K562 (cell line): Measurements from ENCODE around the gene HIVEP3. TPM values are rescaled to one million over a fixed set of nuclear protein-coding genes. Genes with fewer than 3 reads are reported as not detected.

ENCODE experiments used
- ATAC-seq: fragments of 200-7000 bp; cut with Tn5 transposase; 3 replicates; pipeline ENCODE4 v1.9.1; 2020; ENCODE audit warnings: moderate library complexity
- BruUV-seq: library from RNA; stranded (reverse); fragments of 400-500 nt; replicated peaks from 2 replicates; lab custom pipeline; 2021; lab: Mats Ljungman, UMichigan
- CTCF ChIA-PET: fragments of 300-600 bp; formaldehyde crosslinking; extraction: SDS; loops from one replicate; lab custom pipeline; 2021; ENCODE audit warnings: low intra/inter-chr PET ratio; lab: Yijun Ruan, JAX
- POLR2A ChIA-PET: fragments of 300-600, 350-650 bp; sonication (Branson Sonifier 250); formaldehyde crosslinking; extraction: SDS; loops from one replicate; lab custom pipeline; 2021; ENCODE audit warnings: antibody characterized with exemption, inconsistent platforms; lab: Yijun Ruan, JAX
- DNase-seq, 4 experiments: peaks; one replicate each; pipeline versions ENCODE4 v3.0.0 to v3.0.0-alpha.2; 2011 to 2018; ENCODE audit warnings: low spot score in 3 of 4, mixed read lengths in 3 of 4; ENCODE audit errors: extremely low read depth in 1 of 4
- FAIRE-seq: peaks from 2 replicates; lab custom pipeline; 2011; peaks lifted over from hg19 to GRCh38; lab: Jason Lieb, UNC
- H2AFZ ChIP-seq: 2 replicates; pipeline ENCODE4 v1.6.0; 2011; ENCODE audit warnings: low read depth, low read length, control low read depth, inconsistent platforms
- H3K27ac ChIP-seq: fragments of 200-600 bp; 3 replicates; pipeline ENCODE4 v1.8.0; 2011; ENCODE audit warnings: low read depth, mild to moderate bottlenecking, control low read depth, inconsistent platforms, low read length, moderate library complexity, mixed read lengths; ENCODE audit errors: extremely low read depth
- H3K27me3 ChIP-seq, 2 experiments: fragments of 300-600 bp in 1 of 2; 2 replicates in 1 of 2; 3 replicates in 1 of 2; pipeline versions ENCODE4 v1.6.0 to v1.8.0; 2011; ENCODE audit warnings: inconsistent platforms in 2 of 2, low read length in 2 of 2, mild to moderate bottlenecking in 1 of 2, mixed read lengths in 1 of 2, moderate library complexity in 1 of 2; ENCODE audit not compliant: control insufficient read depth in 2 of 2, insufficient read depth in 2 of 2
- H3K36me3 ChIP-seq: fragments of 300-600 bp; 3 replicates; pipeline ENCODE4 v1.8.0; 2011; ENCODE audit warnings: mild to moderate bottlenecking, low read length, inconsistent platforms; ENCODE audit not compliant: control insufficient read depth, insufficient read depth
- H3K4me1 ChIP-seq, 2 experiments: fragments of 200-600 bp in 1 of 2; replicated peaks in 1 of 2; 2 replicates in 1 of 2; 3 replicates in 1 of 2; pipeline versions ENCODE4 v1.5.1 to v1.8.0; 2011; ENCODE audit warnings: inconsistent platforms in 2 of 2, low read length in 2 of 2, mild to moderate bottlenecking in 1 of 2, mixed read lengths in 1 of 2, moderate library complexity in 1 of 2; ENCODE audit not compliant: control insufficient read depth in 2 of 2, insufficient read depth in 2 of 2
- H3K4me2 ChIP-seq: 2 replicates; pipeline ENCODE4 v1.6.1; 2011; ENCODE audit warnings: low read length, control low read depth, inconsistent platforms, mixed read lengths; ENCODE audit not compliant: insufficient read depth
- H3K4me3 ChIP-seq: fragments of 200-600 bp; sonication (generic), shearing (Covaris generic); 2 replicates; pipeline ENCODE4 v1.5.1; 2016; ENCODE audit warnings: control low read depth, inconsistent platforms
- H3K79me2 ChIP-seq: fragments of 200-600 bp; 3 replicates; pipeline ENCODE4 v1.8.0; 2011; ENCODE audit warnings: low read length, inconsistent platforms; ENCODE audit not compliant: control insufficient read depth, insufficient read depth
- H3K9ac ChIP-seq, 2 experiments: 2 replicates each; pipeline versions ENCODE4 v1.6.0 to v1.6.1; 2011; ENCODE audit warnings: low read depth in 2 of 2, low read length in 2 of 2, control low read depth in 1 of 2, inconsistent platforms in 1 of 2, mild to moderate bottlenecking in 1 of 2, mixed read lengths in 1 of 2; ENCODE audit not compliant: insufficient read depth in 1 of 2
- H3K9me1 ChIP-seq: one replicate; pipeline ENCODE4 v1.6.0; 2011; ENCODE audit warnings: inconsistent platforms, mild to moderate bottlenecking, low read length, moderate library complexity; ENCODE audit not compliant: control insufficient read depth, insufficient read depth
- H3K9me3 ChIP-seq: replicated peaks from 2 replicates; pipeline ENCODE4 v1.5.1; 2011; ENCODE audit warnings: low read depth, low read length, inconsistent platforms; ENCODE audit not compliant: control insufficient read depth, insufficient read depth
- H4K20me1 ChIP-seq: replicated peaks from 2 replicates; pipeline ENCODE4 v1.6.1; 2011; ENCODE audit warnings: low read length, inconsistent platforms, mixed read lengths; ENCODE audit not compliant: control insufficient read depth, insufficient read depth
- ADNP ChIP-seq: fragments of 200-800 bp; sonication (Bioruptor generic); IDR thresholded peaks from 2 replicates; pipeline ENCODE4 v1.6.1; 2016; ENCODE audit warnings: missing genetic modification characterization, missing compliant biosample characterization
- ETV1 ChIP-seq: fragments of 450-650 bp; conservative IDR thresholded peaks from 2 replicates; pipeline ENCODE4 v1.6.1; 2016; ENCODE audit warnings: missing genetic modification characterization, control low read depth, low read depth, missing compliant biosample characterization
- ETV5 ChIP-seq: sonication (generic); formaldehyde crosslinking; IDR thresholded peaks from 2 replicates; pipeline ENCODE4 v1.4.0; 2020; ENCODE audit warnings: low read depth, mild to moderate bottlenecking, missing genetic modification reagents
- HDAC6 ChIP-seq: IDR thresholded peaks from 2 replicates; pipeline ENCODE4 v1.6.1; 2012; ENCODE audit warnings: low read depth, mild to moderate bottlenecking, control low read depth, inconsistent platforms, low read length, moderate library complexity
- NFIC ChIP-seq: fragments of 450-650 bp; IDR thresholded peaks from 2 replicates; pipeline ENCODE4 v1.6.1; 2017; ENCODE audit warnings: mild to moderate bottlenecking, inconsistent platforms
- SRSF9 ChIP-seq: fragments of 200-400 bp; formaldehyde crosslinking; IDR thresholded peaks from 2 replicates; pipeline ENCODE4 v1.6.1; 2017; ENCODE audit warnings: low read depth, low read length, borderline replicate concordance
- ZNF134 ChIP-seq: fragments of 250-450 bp; sonication (Bioruptor Pico); conservative IDR thresholded peaks from 2 replicates; pipeline ENCODE4 v1.4.0; 2020
- ZNF444 ChIP-seq: fragments of 250-450 bp; sonication (Bioruptor Pico); IDR thresholded peaks from 2 replicates; pipeline ENCODE4 v1.4.0; 2020; ENCODE audit warnings: mild to moderate bottlenecking, moderate library complexity
- ZNF583 ChIP-seq: fragments of 250-450 bp; sonication (Bioruptor Pico); IDR thresholded peaks from 2 replicates; pipeline ENCODE4 v1.4.0; 2020
- WGBS: fragments of 100-300 bp; shearing (Covaris generic); methylation state at CpG from one replicate; pipeline ENCODE4 v1.1.6; 2016; ENCODE audit warnings: low coverage, mixed read lengths; ENCODE audit not compliant: insufficient coverage; ENCODE audit errors: missing lambda C conversion rate; 5-methylcytosine and 5-hydroxymethylcytosine counted together
- in situ Hi-C: fragments of 300-500 bp; cut with MboI; formaldehyde crosslinking; loops from 4 replicates; pipeline ENCODE4 v1.15.0; 2018; ENCODE audit warnings: inconsistent platforms, mixed read lengths
- intact Hi-C: fragments of 100-400 bp; cut with micrococcal nuclease; formaldehyde crosslinking; loops from 2 replicates; pipeline ENCODE4 v1.14.2; 2022
- polyA plus RNA-seq, 8 experiments: library from polyadenylated mRNA; depleted of rRNA in 4 of 8; stranded (reverse) in 5 of 8; unstranded in 3 of 8; fragments of >200 nt; fragmentation: Nextera tagmentation in 2 of 8; fragmentation: Illumina TruSeq in 1 of 8; extraction: Ambion mirVana in 2 of 8; extraction: Trizol in 1 of 8; gene quantifications; 2 replicates each; pipeline versions ENCODE4 v1.2.1 to v1.2.3, GENCODE V29; 2011 to 2014; ENCODE audit warnings: inconsistent platforms in 1 of 8, missing spikeins in 1 of 8
- total RNA-seq, 7 experiments: library from RNA; depleted of rRNA in 6 of 7; stranded (reverse); fragments of >200 nt in 6 of 7; fragmentation: Illumina TruSeq in 2 of 7; extraction: Trizol in 2 of 7; gene quantifications; 2 replicates each; pipeline versions ENCODE4 v1.2.1 to v1.2.3, GENCODE V29; 2011 to 2021; ENCODE audit warnings: low replicate concordance in 1 of 7
- TF ChIP-seq, protein P1 (sequence below): fragments of 250-450 bp; sonication (Bioruptor Pico); IDR thresholded peaks from 2 replicates; pipeline ENCODE4 v1.4.0; 2020
- TF ChIP-seq, protein P2 (sequence below): fragments of 250-450 bp; sonication (Bioruptor Pico); IDR thresholded peaks from 2 replicates; pipeline ENCODE4 v1.5.1; 2021; ENCODE audit warnings: mild to moderate bottlenecking
- TF ChIP-seq, protein P3 (sequence below), 2 experiments: fragments of 450-650 bp in 1 of 2; sonication (generic) in 1 of 2; formaldehyde crosslinking; conservative IDR thresholded peaks; 2 replicates each; pipeline versions ENCODE4 v1.4.0 to v1.8.1; 2020 to 2022; ENCODE audit warnings: mild to moderate bottlenecking in 1 of 2, missing genetic modification reagents in 1 of 2

HIVEP3 gene
- total and polyA plus RNA-seq, 9 of the 15 experiments (the other 6 are each of a cell fraction or from before 2014, with no cell fraction given) = 0.09 to 0.58 (median 0.34) TPM; not detected in 1

DNA sequence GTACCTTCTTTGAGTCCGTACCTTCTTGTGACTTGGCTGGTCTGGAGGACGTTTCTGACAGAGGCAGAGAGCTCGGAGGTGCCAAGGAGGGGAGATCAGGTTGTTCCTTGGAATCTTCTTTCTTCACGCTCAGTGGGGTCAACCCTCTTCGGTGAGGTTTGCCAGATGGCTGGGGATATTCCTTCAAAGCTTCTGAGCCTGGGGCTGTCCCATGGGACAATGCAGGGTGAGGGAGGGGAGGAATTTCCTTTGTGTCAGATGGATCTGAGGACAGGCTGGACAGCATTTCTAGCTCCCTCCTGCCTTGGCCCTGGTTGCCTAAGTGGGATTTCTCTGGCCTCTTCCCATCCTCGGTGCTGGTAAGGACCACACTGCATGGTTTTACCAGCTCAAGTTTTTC, 338.7 kb downstream of the HIVEP3 start:
- H3K4me2 ChIP-seq = no peak overlapping the region
- TF ChIP-seq ZNF444 (CRISPR knock-in tag) = no peak
- no peak for TF ChIP-seq ETV1 (tag)
- TF ChIP-seq, protein P1, sequence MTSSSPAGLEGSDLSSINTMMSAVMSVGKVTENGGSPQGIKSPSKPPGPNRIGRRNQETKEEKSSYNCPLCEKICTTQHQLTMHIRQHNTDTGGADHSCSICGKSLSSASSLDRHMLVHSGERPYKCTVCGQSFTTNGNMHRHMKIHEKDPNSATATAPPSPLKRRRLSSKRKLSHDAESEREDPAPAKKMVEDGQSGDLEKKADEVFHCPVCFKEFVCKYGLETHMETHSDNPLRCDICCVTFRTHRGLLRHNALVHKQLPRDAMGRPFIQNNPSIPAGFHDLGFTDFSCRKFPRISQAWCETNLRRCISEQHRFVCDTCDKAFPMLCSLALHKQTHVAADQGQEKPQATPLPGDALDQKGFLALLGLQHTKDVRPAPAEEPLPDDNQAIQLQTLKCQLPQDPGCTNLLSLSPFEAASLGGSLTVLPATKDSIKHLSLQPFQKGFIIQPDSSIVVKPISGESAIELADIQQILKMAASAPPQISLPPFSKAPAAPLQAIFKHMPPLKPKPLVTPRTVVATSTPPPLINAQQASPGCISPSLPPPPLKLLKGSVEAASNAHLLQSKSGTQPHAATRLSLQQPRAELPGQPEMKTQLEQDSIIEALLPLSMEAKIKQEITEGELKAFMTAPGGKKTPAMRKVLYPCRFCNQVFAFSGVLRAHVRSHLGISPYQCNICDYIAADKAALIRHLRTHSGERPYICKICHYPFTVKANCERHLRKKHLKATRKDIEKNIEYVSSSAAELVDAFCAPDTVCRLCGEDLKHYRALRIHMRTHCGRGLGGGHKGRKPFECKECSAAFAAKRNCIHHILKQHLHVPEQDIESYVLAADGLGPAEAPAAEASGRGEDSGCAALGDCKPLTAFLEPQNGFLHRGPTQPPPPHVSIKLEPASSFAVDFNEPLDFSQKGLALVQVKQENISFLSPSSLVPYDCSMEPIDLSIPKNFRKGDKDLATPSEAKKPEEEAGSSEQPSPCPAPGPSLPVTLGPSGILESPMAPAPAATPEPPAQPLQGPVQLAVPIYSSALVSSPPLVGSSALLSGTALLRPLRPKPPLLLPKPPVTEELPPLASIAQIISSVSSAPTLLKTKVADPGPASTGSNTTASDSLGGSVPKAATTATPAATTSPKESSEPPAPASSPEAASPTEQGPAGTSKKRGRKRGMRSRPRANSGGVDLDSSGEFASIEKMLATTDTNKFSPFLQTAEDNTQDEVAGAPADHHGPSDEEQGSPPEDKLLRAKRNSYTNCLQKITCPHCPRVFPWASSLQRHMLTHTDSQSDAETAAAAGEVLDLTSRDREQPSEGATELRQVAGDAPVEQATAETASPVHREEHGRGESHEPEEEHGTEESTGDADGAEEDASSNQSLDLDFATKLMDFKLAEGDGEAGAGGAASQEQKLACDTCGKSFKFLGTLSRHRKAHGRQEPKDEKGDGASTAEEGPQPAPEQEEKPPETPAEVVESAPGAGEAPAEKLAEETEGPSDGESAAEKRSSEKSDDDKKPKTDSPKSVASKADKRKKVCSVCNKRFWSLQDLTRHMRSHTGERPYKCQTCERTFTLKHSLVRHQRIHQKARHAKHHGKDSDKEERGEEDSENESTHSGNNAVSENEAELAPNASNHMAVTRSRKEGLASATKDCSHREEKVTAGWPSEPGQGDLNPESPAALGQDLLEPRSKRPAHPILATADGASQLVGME = no peak
- no peak for TF ChIP-seq NFIC
- TF ChIP-seq ADNP (tag) = no peak
- no peak for TF ChIP-seq ZNF134 (CRISPR knock-in tag)
- TF ChIP-seq, protein P2, sequence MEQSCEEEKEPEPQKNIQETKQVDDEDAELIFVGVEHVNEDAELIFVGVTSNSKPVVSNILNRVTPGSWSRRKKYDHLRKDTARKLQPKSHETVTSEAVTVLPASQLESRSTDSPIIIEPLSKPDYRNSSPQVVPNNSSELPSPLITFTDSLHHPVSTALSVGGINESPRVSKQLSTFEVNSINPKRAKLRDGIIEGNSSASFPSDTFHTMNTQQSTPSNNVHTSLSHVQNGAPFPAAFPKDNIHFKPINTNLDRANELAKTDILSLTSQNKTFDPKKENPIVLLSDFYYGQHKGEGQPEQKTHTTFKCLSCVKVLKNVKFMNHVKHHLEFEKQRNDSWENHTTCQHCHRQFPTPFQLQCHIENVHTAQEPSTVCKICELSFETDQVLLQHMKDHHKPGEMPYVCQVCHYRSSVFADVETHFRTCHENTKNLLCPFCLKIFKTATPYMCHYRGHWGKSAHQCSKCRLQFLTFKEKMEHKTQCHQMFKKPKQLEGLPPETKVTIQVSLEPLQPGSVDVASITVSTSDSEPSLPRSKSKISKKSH (CRISPR knock-in tag) = no peak
- TF ChIP-seq SRSF9 = no peak
- no peak for TF ChIP-seq ZNF583 (CRISPR knock-in tag)
- TF ChIP-seq ETV5 = no peak
- no peak for TF ChIP-seq HDAC6
- TF ChIP-seq, protein P3, sequence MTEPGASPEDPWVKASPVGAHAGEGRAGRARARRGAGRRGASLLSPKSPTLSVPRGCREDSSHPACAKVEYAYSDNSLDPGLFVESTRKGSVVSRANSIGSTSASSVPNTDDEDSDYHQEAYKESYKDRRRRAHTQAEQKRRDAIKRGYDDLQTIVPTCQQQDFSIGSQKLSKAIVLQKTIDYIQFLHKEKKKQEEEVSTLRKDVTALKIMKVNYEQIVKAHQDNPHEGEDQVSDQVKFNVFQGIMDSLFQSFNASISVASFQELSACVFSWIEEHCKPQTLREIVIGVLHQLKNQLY (CRISPR knock-in tag; conservative IDR thresholded peaks at IDR 0.05) = no peak
- no TSS peak for BruUV-seq
- 2% methylated on average over 6 of the region's 6 CpGs for WGBS
- no peak for FAIRE-seq
- H3K4me1 ChIP-seq = peaks cover 0 to 4% of the 10 kb centered on the region in 2 experiments; a peak in 1 of 5 replicates
- no peak overlapping the region for H2AFZ ChIP-seq
- DNase-seq = no peak
- H3K27me3 ChIP-seq = peaks cover 21 to 57% of the 10 kb centered on the region in 2 experiments
- no peaks in the 10 kb centered on the region for H3K36me3 ChIP-seq
- no peak overlapping the region for H3K9ac ChIP-seq
- no peak overlapping the region for H3K27ac ChIP-seq
- intact Hi-C loops = no loop called here
- H3K4me3 ChIP-seq = no peak overlapping the region
- H3K79me2 ChIP-seq = no peaks in the 10 kb centered on the region
- H3K9me1 ChIP-seq = no peaks in the 10 kb centered on the region
- CTCF ChIA-PET = no interaction called here
- H3K9me3 ChIP-seq = no peaks in the 10 kb centered on the region
- in situ Hi-C loops = no loop called here
- ATAC-seq = no peak
- POLR2A ChIA-PET = interaction anchor here (0.6 to 2.3 kb wide), 4 partner anchors 9 to 144 kb away, joined by 3 to 7 read pairs (median 3); no protein-coding TSS in a partner anchor
- peaks cover 9% of the 10 kb centered on the region for H4K20me1 ChIP-seq
